ENCODE results near the gene ANKFY1. TPM values are rescaled to one million over a fixed set of nuclear protein-coding genes. Genes with fewer than 3 reads are reported as not detected.
A peak's percentile ranks its signal among the peaks of the same experiment; 100 is the strongest.

The ANKFY1 gene
- total RNA-seq, 1 donor from 2014 or later = 44.2 TPM

DNA sequence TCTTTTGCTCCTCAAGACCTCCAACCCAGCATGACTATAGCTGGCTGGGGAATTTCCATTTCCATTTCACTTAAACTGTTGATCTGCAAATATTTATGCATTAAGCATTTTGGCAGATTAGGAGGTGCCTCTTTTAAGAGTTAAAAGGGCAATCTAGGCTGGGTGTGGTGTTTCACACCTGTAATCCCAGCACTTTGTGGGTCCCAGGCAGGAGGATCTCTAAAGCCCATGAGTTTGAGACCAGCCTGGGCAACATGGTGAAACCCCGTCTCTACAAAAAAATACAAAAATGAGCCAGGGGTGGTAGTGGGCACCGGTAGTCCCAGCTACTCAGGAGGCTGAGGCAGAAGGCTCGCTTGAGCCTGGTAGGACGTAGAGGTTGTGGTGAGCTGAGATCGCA is 17.1 kb downstream of the ANKFY1 start:
- Histone ChIP-seq H3K27me3 (no peaks in the 10 kb centered on the region), H3K4me1 (peaks cover 26% of the 10 kb centered on the region), H3K4me3 (no peak overlapping the region)

DNA sequence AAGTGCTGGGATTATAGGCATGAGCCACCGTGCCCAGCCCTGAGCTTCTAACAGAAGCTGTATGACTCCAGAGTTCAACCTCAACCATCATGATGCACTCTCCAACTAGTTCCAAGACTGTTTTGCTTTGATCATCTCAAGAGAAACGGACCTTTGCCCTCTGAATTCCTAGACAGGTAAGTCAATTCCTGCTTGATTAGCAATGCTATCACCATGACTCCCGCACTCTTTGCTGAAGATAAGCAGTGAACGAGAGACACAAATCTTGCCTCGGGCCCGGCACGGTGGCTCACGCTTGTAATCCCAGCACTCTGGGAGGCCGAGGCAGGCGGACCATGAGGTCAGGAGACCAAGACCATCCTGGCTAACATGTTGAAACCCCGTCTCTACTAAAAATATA is 22.2 kb downstream of the ANKFY1 start:
- Histone ChIP-seq H3K4me1 (no peaks in the 10 kb centered on the region), H3K4me3 (no peak overlapping the region), H3K27ac (no peak overlapping the region), H3K9me3 (no peaks in the 10 kb centered on the region), H3K27me3 (no peaks in the 10 kb centered on the region), H3K36me3 (peaks cover 0 to 35% of the 10 kb centered on the region in 2 donors)
- intact Hi-C loops (cut with DNase I) = no loop called here
- no peak for TF ChIP-seq POLR2AphosphoS5 (IDR thresholded peaks at IDR 0.05; ENCODE audit: insufficient read depth in 1 of 2, low read depth in 1 of 2)
- TF ChIP-seq, protein P1, sequence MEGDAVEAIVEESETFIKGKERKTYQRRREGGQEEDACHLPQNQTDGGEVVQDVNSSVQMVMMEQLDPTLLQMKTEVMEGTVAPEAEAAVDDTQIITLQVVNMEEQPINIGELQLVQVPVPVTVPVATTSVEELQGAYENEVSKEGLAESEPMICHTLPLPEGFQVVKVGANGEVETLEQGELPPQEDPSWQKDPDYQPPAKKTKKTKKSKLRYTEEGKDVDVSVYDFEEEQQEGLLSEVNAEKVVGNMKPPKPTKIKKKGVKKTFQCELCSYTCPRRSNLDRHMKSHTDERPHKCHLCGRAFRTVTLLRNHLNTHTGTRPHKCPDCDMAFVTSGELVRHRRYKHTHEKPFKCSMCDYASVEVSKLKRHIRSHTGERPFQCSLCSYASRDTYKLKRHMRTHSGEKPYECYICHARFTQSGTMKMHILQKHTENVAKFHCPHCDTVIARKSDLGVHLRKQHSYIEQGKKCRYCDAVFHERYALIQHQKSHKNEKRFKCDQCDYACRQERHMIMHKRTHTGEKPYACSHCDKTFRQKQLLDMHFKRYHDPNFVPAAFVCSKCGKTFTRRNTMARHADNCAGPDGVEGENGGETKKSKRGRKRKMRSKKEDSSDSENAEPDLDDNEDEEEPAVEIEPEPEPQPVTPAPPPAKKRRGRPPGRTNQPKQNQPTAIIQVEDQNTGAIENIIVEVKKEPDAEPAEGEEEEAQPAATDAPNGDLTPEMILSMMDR (IDR thresholded peaks at IDR 0.05) = no peak
- no peak for TF ChIP-seq POLR2A (IDR thresholded peaks at IDR 0.05)
- DNase-seq (ENCODE audit: extremely low spot score in 2 of 2) = no peak

More for the DNA sequence above, 17.1 kb downstream of the ANKFY1 start:
- peak overlapping the region; percentile 9 for H3K27ac ChIP-seq
- intact Hi-C loops (cut with DNase I) = no loop called here
- TF ChIP-seq POLR2A (IDR thresholded peaks at IDR 0.05) (no peak), POLR2AphosphoS5 (IDR thresholded peaks at IDR 0.05; ENCODE audit: insufficient read depth in 1 of 2, low read depth in 1 of 2) (no peak)
- TF ChIP-seq, protein P1 (IDR thresholded peaks at IDR 0.05) = no peak
- DNase-seq (ENCODE audit: extremely low spot score in 2 of 2) = no peak
- H3K36me3 ChIP-seq = peaks cover 0 to 6% of the 10 kb centered on the region in 2 donors
- H3K9me3 ChIP-seq = no peaks in the 10 kb centered on the region

DNA sequence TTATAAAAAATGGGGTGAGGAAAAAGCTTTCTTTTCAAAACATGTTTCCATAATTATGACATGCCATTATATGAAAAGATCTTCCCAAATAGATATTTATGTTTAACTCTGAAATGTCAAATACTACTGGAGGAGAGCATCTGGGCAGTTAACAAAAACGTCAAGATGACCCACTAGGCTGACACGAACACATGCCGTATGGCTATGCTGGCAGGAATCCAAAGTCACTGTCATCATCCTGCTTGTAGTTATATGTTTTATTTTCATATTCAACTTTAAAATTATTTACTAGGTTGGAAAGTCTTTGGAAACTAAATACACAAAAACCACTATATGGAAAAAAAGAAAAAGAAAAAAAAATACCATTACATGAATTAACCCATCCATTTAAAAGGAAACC is 27.3 kb downstream of the ANKFY1 start:
- H3K27ac ChIP-seq = peak overlapping the region; percentile 14
- H3K4me3 ChIP-seq = no peak overlapping the region
- intact Hi-C loops (cut with DNase I) = no loop called here
- peaks cover 18% of the 10 kb centered on the region for H3K4me1 ChIP-seq
- DNase-seq (ENCODE audit: extremely low spot score in 2 of 2) = no peak
- TF ChIP-seq POLR2A (IDR thresholded peaks at IDR 0.05) (no peak), POLR2AphosphoS5 (IDR thresholded peaks at IDR 0.05; ENCODE audit: insufficient read depth in 1 of 2, low read depth in 1 of 2) (no peak)
- TF ChIP-seq, protein P1 (IDR thresholded peaks at IDR 0.05) = no peak
- no peaks in the 10 kb centered on the region for H3K27me3 ChIP-seq
- peaks cover 0 to 53% of the 10 kb centered on the region in 2 donors for H3K36me3 ChIP-seq
- no peaks in the 10 kb centered on the region for H3K9me3 ChIP-seq

DNA sequence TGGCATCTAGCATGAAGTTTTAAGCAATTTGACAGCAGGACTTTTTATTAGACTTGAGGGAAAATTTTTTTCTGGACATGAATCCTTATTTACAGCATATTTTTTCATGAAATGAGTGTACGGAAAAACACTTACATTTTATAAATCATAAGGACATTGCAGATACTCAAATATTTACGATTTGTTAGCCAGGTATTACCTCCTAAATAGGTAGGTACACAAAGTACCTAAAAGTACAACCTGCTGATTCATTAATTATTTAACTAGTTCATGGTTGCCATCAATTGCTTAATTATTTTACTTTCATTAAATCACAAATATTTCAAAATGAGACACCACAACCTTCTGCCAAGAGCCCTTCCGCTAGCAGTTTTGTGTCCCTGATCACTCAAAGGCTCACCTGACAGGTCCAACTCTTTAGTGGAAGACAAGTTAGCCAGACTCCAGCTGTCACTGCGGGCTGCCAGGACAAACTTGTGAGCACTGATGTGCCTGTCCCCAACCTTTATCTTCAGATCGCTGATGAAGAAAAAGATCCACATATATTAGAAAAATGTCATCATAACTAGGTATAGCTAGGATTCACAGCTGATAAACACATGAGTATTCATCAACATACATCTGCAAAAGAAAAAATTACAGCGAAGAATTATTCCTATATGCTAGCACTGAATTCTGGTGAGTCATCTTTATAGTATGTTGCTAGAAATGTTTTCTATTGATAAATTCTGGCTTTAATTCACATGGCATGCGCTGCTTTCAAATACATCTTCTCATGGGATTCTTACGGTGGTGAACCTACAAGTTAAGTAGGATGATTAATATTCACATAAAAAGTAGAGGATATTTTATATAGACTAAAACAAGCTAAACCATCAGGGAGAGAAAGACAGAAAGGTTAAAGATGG is 28.2 kb downstream of the ANKFY1 start:
- no peak overlapping the region for H3K27ac ChIP-seq
- intact Hi-C loops (cut with DNase I) = no loop called here
- H3K36me3 ChIP-seq = peaks cover 0 to 45% of the 10 kb centered on the region in 2 donors
- H3K27me3 ChIP-seq = no peaks in the 10 kb centered on the region
- DNase-seq (ENCODE audit: extremely low spot score in 2 of 2) = no peak
- H3K9me3 ChIP-seq = no peaks in the 10 kb centered on the region
- peaks cover 27% of the 10 kb centered on the region for H3K4me1 ChIP-seq
- no peak overlapping the region for H3K4me3 ChIP-seq
- TF ChIP-seq, protein P1 (IDR thresholded peaks at IDR 0.05) = no peak
- TF ChIP-seq POLR2AphosphoS5 (IDR thresholded peaks at IDR 0.05; ENCODE audit: insufficient read depth in 1 of 2, low read depth in 1 of 2) (no peak), POLR2A (IDR thresholded peaks at IDR 0.05) (no peak)

DNA sequence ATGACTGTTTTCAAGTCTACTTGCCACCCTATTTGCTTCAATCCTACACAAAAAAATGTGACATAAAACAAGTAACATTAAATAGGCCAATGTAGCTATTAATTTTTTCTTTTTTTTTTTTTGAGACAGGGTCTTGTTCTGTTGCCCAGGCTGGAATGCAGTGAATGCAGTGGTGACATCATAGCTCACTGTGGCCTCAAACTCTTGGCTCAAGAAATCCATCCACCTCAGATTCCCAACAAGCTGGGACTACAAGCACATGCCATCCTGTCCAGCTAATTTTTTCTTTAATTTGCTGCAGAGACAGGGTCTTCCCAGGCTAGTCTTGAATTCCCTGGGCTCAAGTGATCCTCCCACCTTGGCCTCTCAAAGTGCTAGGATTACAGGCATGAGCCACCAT is 29.4 kb downstream of the ANKFY1 start:
- no peak overlapping the region for H3K4me3 ChIP-seq
- no peak for DNase-seq (ENCODE audit: extremely low spot score in 2 of 2)
- TF ChIP-seq, protein P1 (IDR thresholded peaks at IDR 0.05) = no peak
- TF ChIP-seq POLR2AphosphoS5 (IDR thresholded peaks at IDR 0.05; ENCODE audit: insufficient read depth in 1 of 2, low read depth in 1 of 2) (no peak), POLR2A (IDR thresholded peaks at IDR 0.05) (no peak)
- peaks cover 0 to 34% of the 10 kb centered on the region in 2 donors for H3K36me3 ChIP-seq
- no peak overlapping the region for H3K27ac ChIP-seq
- H3K27me3 ChIP-seq = no peaks in the 10 kb centered on the region
- peaks cover 37% of the 10 kb centered on the region for H3K4me1 ChIP-seq
- H3K9me3 ChIP-seq = no peaks in the 10 kb centered on the region
- intact Hi-C loops (cut with DNase I) = no loop called here

Measured in vagina (tissue), 2 donors.